Ishikawa (cell line): ENCODE results near the gene MPND.
A peak's percentile ranks its signal among the peaks of the same experiment; 100 is the strongest.

ENCODE experiments used
- CEBPB ChIP-seq: IDR thresholded peaks from 2 replicates; pipeline ENCODE4 v1.6.1; 2012
- CREB1 ChIP-seq: IDR thresholded peaks from 2 replicates; pipeline ENCODE4 v1.6.1; 2012; ENCODE audit warnings: low read depth
- EGR1 ChIP-seq: IDR thresholded peaks from 2 replicates; pipeline ENCODE4 v1.6.1; 2012
- EP300 ChIP-seq: IDR thresholded peaks from 2 replicates; pipeline ENCODE4 v1.6.1; 2012; ENCODE audit warnings: borderline replicate concordance
- FOXM1 ChIP-seq: IDR thresholded peaks from 2 replicates; pipeline ENCODE4 v1.6.1; 2012; ENCODE audit warnings: low read depth, borderline replicate concordance
- MAX ChIP-seq: IDR thresholded peaks from 2 replicates; pipeline ENCODE4 v1.6.1; 2012
- NFIC ChIP-seq: IDR thresholded peaks from 2 replicates; pipeline ENCODE4 v1.6.1; 2012
- RAD21 ChIP-seq: IDR thresholded peaks from 2 replicates; pipeline ENCODE4 v1.6.1; 2012; ENCODE audit warnings: low read depth
- TAF1 ChIP-seq: IDR thresholded peaks from 2 replicates; pipeline ENCODE4 v1.6.1; 2012; ENCODE audit warnings: low read depth, mild to moderate bottlenecking
- TCF12 ChIP-seq: IDR thresholded peaks from 2 replicates; pipeline ENCODE4 v1.6.1; 2012; ENCODE audit warnings: low read depth
- TEAD4 ChIP-seq: IDR thresholded peaks from 2 replicates; pipeline ENCODE4 v1.6.1; 2012
- YY1 ChIP-seq: IDR thresholded peaks from 2 replicates; pipeline ENCODE4 v1.6.1; 2012; ENCODE audit warnings: low read depth
- ZBTB7A ChIP-seq: IDR thresholded peaks from 2 replicates; pipeline ENCODE4 v1.6.1; 2012; ENCODE audit warnings: low read depth
- TF ChIP-seq, protein P1 (sequence below): IDR thresholded peaks from 2 replicates; pipeline ENCODE4 v1.6.1; 2012
- TF ChIP-seq, protein P2 (sequence below): IDR thresholded peaks from 2 replicates; pipeline ENCODE4 v1.6.1; 2012; ENCODE audit warnings: low read depth, mild to moderate bottlenecking

Gene MPND

DNA sequence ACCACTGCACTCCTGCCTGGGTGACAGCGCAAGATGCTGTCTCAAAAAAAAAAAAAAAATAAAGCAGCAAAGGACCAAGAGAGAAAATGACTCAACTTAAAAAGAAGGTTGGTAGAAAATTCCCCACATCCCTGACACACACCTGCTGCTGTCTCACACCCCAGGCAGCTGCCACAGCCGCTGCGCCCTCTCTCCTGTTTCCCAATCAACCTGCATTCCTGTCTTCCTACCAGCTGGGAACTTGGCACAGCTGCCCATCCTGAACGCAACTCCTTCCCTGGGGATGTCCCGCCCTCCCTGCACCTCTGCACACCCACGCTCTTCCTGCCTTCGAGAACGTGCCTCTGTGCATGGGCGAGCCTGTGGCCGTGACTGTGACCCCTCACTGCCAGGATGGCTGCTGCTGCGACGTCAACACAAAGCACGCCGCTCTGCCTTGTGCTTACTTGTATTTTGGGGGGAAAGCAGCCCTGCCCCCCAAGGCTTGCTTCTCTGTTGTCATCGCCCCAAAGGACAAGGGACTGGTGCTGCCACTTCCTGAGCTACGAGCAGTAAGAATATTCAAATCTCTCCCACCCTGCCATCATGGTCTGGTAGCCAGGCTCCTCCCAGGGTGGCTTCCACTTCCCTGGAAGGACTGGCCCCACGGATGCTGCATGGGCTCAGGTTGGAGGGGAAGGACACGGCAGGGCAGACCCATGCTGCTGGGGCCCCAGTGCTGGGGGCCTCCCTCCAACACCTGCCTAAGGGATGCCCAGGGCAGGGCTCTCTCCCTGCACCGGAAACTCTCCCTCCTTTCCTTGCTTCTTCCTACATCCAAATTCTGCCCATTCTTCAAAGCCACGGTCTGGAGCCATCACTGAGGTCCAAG is 36.3 kb downstream of the MPND start:
- TF ChIP-seq EGR1 (peak; percentile 100), TAF1 (no peak), NFIC (peak; percentile 100), FOXM1 (peak; percentile 95), YY1 (peak; percentile 29; the same call in 1 of the 2 replicates), EP300 (peak; percentile 99), RAD21 (peak; percentile 33; the same call in 1 of the 2 replicates), CREB1 (no peak), ZBTB7A (peak; percentile 48; the same call in 1 of the 2 replicates), MAX (peak; percentile 96), TEAD4 (peak; percentile 100), TCF12 (peak; percentile 99), CEBPB (peak; percentile 99)
- TF ChIP-seq, protein P1, sequence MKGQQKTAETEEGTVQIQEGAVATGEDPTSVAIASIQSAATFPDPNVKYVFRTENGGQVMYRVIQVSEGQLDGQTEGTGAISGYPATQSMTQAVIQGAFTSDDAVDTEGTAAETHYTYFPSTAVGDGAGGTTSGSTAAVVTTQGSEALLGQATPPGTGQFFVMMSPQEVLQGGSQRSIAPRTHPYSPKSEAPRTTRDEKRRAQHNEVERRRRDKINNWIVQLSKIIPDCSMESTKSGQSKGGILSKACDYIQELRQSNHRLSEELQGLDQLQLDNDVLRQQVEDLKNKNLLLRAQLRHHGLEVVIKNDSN, result peak; percentile 55; the same call in 1 of the 2 replicates
- TF ChIP-seq, protein P2, sequence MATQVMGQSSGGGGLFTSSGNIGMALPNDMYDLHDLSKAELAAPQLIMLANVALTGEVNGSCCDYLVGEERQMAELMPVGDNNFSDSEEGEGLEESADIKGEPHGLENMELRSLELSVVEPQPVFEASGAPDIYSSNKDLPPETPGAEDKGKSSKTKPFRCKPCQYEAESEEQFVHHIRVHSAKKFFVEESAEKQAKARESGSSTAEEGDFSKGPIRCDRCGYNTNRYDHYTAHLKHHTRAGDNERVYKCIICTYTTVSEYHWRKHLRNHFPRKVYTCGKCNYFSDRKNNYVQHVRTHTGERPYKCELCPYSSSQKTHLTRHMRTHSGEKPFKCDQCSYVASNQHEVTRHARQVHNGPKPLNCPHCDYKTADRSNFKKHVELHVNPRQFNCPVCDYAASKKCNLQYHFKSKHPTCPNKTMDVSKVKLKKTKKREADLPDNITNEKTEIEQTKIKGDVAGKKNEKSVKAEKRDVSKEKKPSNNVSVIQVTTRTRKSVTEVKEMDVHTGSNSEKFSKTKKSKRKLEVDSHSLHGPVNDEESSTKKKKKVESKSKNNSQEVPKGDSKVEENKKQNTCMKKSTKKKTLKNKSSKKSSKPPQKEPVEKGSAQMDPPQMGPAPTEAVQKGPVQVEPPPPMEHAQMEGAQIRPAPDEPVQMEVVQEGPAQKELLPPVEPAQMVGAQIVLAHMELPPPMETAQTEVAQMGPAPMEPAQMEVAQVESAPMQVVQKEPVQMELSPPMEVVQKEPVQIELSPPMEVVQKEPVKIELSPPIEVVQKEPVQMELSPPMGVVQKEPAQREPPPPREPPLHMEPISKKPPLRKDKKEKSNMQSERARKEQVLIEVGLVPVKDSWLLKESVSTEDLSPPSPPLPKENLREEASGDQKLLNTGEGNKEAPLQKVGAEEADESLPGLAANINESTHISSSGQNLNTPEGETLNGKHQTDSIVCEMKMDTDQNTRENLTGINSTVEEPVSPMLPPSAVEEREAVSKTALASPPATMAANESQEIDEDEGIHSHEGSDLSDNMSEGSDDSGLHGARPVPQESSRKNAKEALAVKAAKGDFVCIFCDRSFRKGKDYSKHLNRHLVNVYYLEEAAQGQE, result no peak

- no peak for TF ChIP-seq MAX
- TF ChIP-seq, protein P1, result no peak
- TF ChIP-seq CREB1, result no peak
- no peak for TF ChIP-seq CEBPB
- TF ChIP-seq RAD21, result no peak
- TF ChIP-seq, protein P2, result no peak
- no peak for TF ChIP-seq TEAD4
- TF ChIP-seq FOXM1, result no peak
- no peak for TF ChIP-seq YY1
- TF ChIP-seq TCF12, result no peak
- TF ChIP-seq EP300, result no peak
- no peak for TF ChIP-seq ZBTB7A
- no peak for TF ChIP-seq NFIC
- TF ChIP-seq TAF1, result no peak
- TF ChIP-seq EGR1, result no peak
Observed at GRCh38 chr19:4380254-4380727, 36.9 kb downstream of the MPND start.

GRCh38 chr19:4385291-4386040 is 42.1 kb downstream of the MPND start:
- TF ChIP-seq, protein P2, result no peak
- TF ChIP-seq FOXM1 (no peak), CEBPB (no peak), TEAD4 (no peak), EGR1 (no peak), TCF12 (no peak), TAF1 (no peak), NFIC (no peak), YY1 (no peak), ZBTB7A (no peak), RAD21 (no peak), CREB1 (no peak), MAX (no peak), EP300 (no peak)
- TF ChIP-seq, protein P1, result no peak
